SK-N-SH treated with all-trans-retinoic acid at 6 μM for 48 hours (cell line): ENCODE results near the gene PIK3AP1.

Experiments
- ATAC-seq: fragments of 200-7000 bp; cut with Tn5 transposase; 3 replicates; pipeline ENCODE4 v1.9.1; 2020; ENCODE audit warnings: mild to moderate bottlenecking, moderate library complexity
- ARNTL ChIP-seq: fragments of 450-650 bp; formaldehyde crosslinking; IDR thresholded peaks from 2 replicates; pipeline ENCODE4 v1.5.0; 2020; ENCODE audit warnings: low read depth, mild to moderate bottlenecking, moderate library complexity, borderline replicate concordance
- BACH2 ChIP-seq: fragments of 250-450 bp; sonication (Bioruptor Pico); IDR thresholded peaks from 2 replicates; pipeline ENCODE4 v1.9.0; 2021; ENCODE audit warnings: mild to moderate bottlenecking, borderline replicate concordance
- CSDC2 ChIP-seq: fragments of 250-450 bp; sonication (Bioruptor Pico); IDR thresholded peaks from 2 replicates; pipeline ENCODE4 v1.5.0; 2020; ENCODE audit warnings: mild to moderate bottlenecking, moderate library complexity
- ESRRG ChIP-seq: fragments of 250-450 bp; sonication (Bioruptor Pico); IDR thresholded peaks from 2 replicates; pipeline ENCODE4 v1.6.1; 2021; ENCODE audit warnings: mild to moderate bottlenecking
- GLIS3 ChIP-seq: fragments of 250-450 bp; sonication (Bioruptor Pico); IDR thresholded peaks from 2 replicates; pipeline ENCODE4 v1.5.0; 2020; ENCODE audit warnings: mild to moderate bottlenecking, moderate library complexity
- ISL1 ChIP-seq: fragments of 250-450 bp; sonication (Bioruptor Pico); IDR thresholded peaks from 2 replicates; pipeline ENCODE4 v2.1.2; 2022; ENCODE audit warnings: mild to moderate bottlenecking, moderate library complexity
- OSR1 ChIP-seq: fragments of 250-450 bp; sonication (Bioruptor Pico); IDR thresholded peaks from 2 replicates; pipeline ENCODE4 v1.8.0; 2022; ENCODE audit warnings: moderate library complexity, mild to moderate bottlenecking, inconsistent platforms
- PPARA ChIP-seq: fragments of 250-450 bp; sonication (Bioruptor Pico); IDR thresholded peaks from 2 replicates; pipeline ENCODE4 v1.5.0; 2020; ENCODE audit warnings: mild to moderate bottlenecking, borderline replicate concordance
- SNAI2 ChIP-seq: fragments of 250-450 bp; sonication (Bioruptor Pico); IDR thresholded peaks from 2 replicates; pipeline ENCODE4 v1.5.0; 2020; ENCODE audit warnings: mild to moderate bottlenecking, moderate library complexity
- TCF4 ChIP-seq: fragments of 250-450 bp; sonication (Bioruptor Pico); IDR thresholded peaks from 2 replicates; pipeline ENCODE4 v1.8.0; 2021; ENCODE audit warnings: mild to moderate bottlenecking, moderate library complexity, borderline replicate concordance
- TOX ChIP-seq: fragments of 250-450 bp; sonication (Bioruptor Pico); IDR thresholded peaks from 2 replicates; pipeline ENCODE4 v1.8.0; 2021; ENCODE audit warnings: mild to moderate bottlenecking, moderate library complexity, borderline replicate concordance
- TSHZ2 ChIP-seq: fragments of 250-450 bp; sonication (Bioruptor Pico); IDR thresholded peaks from 2 replicates; pipeline ENCODE4 v1.5.0; 2020; ENCODE audit warnings: mild to moderate bottlenecking, moderate library complexity
- ZC3H10 ChIP-seq: fragments of 250-450 bp; sonication (Bioruptor Pico); IDR thresholded peaks from 2 replicates; pipeline ENCODE4 v1.5.1; 2021; ENCODE audit warnings: mild to moderate bottlenecking, moderate library complexity
- ZFP3 ChIP-seq: fragments of 250-450 bp; sonication (Bioruptor Pico); IDR thresholded peaks from 2 replicates; pipeline ENCODE4 v1.5.0; 2020; ENCODE audit warnings: mild to moderate bottlenecking, moderate library complexity
- ZFP30 ChIP-seq: fragments of 450-650 bp; formaldehyde crosslinking; IDR thresholded peaks from 2 replicates; pipeline ENCODE4 v1.5.0; 2022; ENCODE audit warnings: mild to moderate bottlenecking, moderate library complexity
- ZNF565 ChIP-seq: fragments of 450-650 bp; formaldehyde crosslinking; conservative IDR thresholded peaks from 2 replicates; pipeline ENCODE4 v1.5.0; 2020; ENCODE audit warnings: low read depth, mild to moderate bottlenecking, moderate library complexity
- ZNF70 ChIP-seq: fragments of 450-650 bp; formaldehyde crosslinking; IDR thresholded peaks from 2 replicates; pipeline ENCODE4 v1.5.0; 2020; ENCODE audit warnings: mild to moderate bottlenecking, moderate library complexity
- ZNF8 ChIP-seq: fragments of 450-650 bp; formaldehyde crosslinking; IDR thresholded peaks from 2 replicates; pipeline ENCODE4 v1.5.0; 2020; ENCODE audit warnings: mild to moderate bottlenecking, moderate library complexity
- TF ChIP-seq, protein P1 (sequence below): fragments of 250-450 bp; sonication (Bioruptor Pico); IDR thresholded peaks from 2 replicates; pipeline ENCODE4 v1.5.1; 2020; ENCODE audit warnings: low read depth, mild to moderate bottlenecking, moderate library complexity
- TF ChIP-seq, protein P2 (sequence below): fragments of 250-450 bp; sonication (Bioruptor Pico); IDR thresholded peaks from 2 replicates; pipeline ENCODE4 v1.5.1; 2021; ENCODE audit warnings: mild to moderate bottlenecking, moderate library complexity

Gene PIK3AP1

GRCh38 chr10:96657385-96657784 is 62.9 kb downstream of the PIK3AP1 start:
- no peak for ATAC-seq
- TF ChIP-seq PPARA (no peak), CSDC2 (CRISPR knock-in tag) (no peak), ZC3H10 (CRISPR knock-in tag) (no peak), TCF4 (CRISPR knock-in tag) (no peak), ZNF8 (CRISPR knock-in tag) (no peak), ZNF565 (no peak), SNAI2 (CRISPR knock-in tag) (no peak), TSHZ2 (CRISPR knock-in tag) (no peak), ZFP3 (CRISPR knock-in tag) (no peak), TOX (no peak), ISL1 (CRISPR knock-in tag) (no peak), OSR1 (no peak), ESRRG (CRISPR knock-in tag) (no peak)
- TF ChIP-seq, protein P1, sequence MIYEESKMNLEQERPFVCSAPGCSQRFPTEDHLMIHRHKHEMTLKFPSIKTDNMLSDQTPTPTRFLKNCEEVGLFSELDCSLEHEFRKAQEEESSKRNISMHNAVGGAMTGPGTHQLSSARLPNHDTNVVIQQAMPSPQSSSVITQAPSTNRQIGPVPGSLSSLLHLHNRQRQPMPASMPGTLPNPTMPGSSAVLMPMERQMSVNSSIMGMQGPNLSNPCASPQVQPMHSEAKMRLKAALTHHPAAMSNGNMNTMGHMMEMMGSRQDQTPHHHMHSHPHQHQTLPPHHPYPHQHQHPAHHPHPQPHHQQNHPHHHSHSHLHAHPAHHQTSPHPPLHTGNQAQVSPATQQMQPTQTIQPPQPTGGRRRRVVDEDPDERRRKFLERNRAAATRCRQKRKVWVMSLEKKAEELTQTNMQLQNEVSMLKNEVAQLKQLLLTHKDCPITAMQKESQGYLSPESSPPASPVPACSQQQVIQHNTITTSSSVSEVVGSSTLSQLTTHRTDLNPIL (CRISPR knock-in tag): no peak
- TF ChIP-seq, protein P2, sequence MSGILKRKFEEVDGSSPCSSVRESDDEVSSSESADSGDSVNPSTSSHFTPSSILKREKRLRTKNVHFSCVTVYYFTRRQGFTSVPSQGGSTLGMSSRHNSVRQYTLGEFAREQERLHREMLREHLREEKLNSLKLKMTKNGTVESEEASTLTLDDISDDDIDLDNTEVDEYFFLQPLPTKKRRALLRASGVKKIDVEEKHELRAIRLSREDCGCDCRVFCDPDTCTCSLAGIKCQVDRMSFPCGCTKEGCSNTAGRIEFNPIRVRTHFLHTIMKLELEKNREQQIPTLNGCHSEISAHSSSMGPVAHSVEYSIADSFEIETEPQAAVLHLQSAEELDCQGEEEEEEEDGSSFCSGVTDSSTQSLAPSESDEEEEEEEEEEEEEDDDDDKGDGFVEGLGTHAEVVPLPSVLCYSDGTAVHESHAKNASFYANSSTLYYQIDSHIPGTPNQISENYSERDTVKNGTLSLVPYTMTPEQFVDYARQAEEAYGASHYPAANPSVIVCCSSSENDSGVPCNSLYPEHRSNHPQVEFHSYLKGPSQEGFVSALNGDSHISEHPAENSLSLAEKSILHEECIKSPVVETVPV (CRISPR knock-in tag): no peak

GRCh38 chr10:96656839-96657238 is 63.5 kb downstream of the PIK3AP1 start:
- TF ChIP-seq ISL1 (CRISPR knock-in tag): no peak
- TF ChIP-seq, protein P2 (CRISPR knock-in tag): no peak
- no peak for TF ChIP-seq ZFP30 (CRISPR knock-in tag)
- TF ChIP-seq, all 23 proteins: peak for 0
- no peak for ATAC-seq

DNA sequence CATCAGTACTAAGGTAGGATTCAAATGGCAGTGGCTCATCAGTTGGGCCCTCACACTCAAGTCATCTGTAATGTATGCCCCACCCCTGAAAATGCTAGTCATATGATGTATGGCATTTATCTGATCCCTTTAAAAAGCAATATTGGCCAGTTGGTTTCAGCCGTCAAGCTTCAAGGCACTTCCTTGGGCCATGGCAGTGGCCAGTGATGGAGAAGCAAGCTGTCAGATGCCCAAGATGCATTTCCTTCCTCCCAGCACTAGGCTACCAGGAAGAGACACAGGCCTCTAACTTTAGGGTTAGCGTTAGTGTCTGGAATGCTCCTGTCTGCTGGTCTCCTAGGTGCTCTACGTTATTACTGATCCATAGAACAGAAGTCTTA is 64.1 kb downstream of the PIK3AP1 start:
- no peak for ATAC-seq
- no peak for TF ChIP-seq CSDC2 (CRISPR knock-in tag)
- TF ChIP-seq ZFP3 (CRISPR knock-in tag): no peak
- TF ChIP-seq TSHZ2 (CRISPR knock-in tag): no peak
- no peak for TF ChIP-seq ZNF565
- TF ChIP-seq GLIS3 (CRISPR knock-in tag): no peak
- TF ChIP-seq, protein P2 (CRISPR knock-in tag): no peak
- TF ChIP-seq ZFP30 (CRISPR knock-in tag): no peak
- no peak for TF ChIP-seq ZNF8 (CRISPR knock-in tag)
- TF ChIP-seq BACH2 (CRISPR knock-in tag): no peak
- no peak for TF ChIP-seq TCF4 (CRISPR knock-in tag)
- no peak for TF ChIP-seq PPARA
- no peak for TF ChIP-seq ISL1 (CRISPR knock-in tag)
- no peak for TF ChIP-seq ZNF70 (CRISPR knock-in tag)
- no peak for TF ChIP-seq OSR1
- no peak for TF ChIP-seq ARNTL
- no peak for TF ChIP-seq SNAI2 (CRISPR knock-in tag)
